ENCODE measurements around the gene CEBPZOS.

DNA sequence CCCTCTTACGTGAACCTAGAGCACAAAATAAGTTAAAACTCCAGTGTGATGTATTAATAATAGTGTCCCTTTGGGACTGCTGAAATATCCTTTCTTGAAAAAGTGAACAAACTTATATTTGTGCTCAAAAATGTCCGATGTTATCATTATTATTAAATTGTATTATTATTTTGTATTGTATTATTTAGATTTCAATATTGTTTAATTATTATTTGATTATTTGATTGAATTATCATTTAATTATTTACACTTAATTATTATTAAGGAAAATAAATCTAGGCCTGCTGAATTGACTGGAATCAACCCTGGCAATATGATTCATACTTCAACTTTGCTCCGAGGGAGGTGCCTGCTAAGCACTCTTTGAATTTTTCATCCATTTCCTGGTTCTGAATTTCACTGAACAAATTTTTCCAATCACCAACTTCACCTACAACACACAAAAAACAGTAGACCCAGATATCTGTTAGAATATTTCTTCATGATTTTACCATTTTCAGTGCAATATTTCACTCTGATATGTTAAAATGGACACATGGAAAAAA, 28.6 kb upstream of the CEBPZOS start:
- TF ChIP-seq CTCF (conservative IDR thresholded peaks at IDR 0.05; ENCODE audit: low read depth, low read length) (no peak), POLR2A (IDR thresholded peaks at IDR 0.05; ENCODE audit: low read depth, low read length) (no peak)
